Activated CD4-positive, alpha-beta memory T cell treated with anti-CD3 and anti-CD28 coated beads for 36 hours (primary cell): ENCODE data around the gene OS9. TPM values are rescaled to one million over a fixed set of nuclear protein-coding genes. Genes with fewer than 3 reads are reported as not detected.

Experiments used
- CTCF ChIA-PET: fragments of 350-600 bp; sonication (Branson Sonifier 250); formaldehyde crosslinking; loops from one replicate; lab custom pipeline; 2021; ENCODE audit warnings: antibody characterized with exemption, inconsistent platforms; lab: Charles Lee
- POLR2A ChIA-PET: fragments of 350-600 bp; sonication (Branson Sonifier 250); formaldehyde crosslinking; loops from one replicate; lab custom pipeline; 2021; ENCODE audit warnings: antibody characterized with exemption; lab: Charles Lee
- DNase-seq: peaks from one replicate; pipeline ENCODE4 v3.0.0-alpha.2; 2020
- H3K27ac Mint-ChIP-seq: one replicate; pipeline ENCODE4 v1.8.0; 2021; ENCODE audit warnings: mixed read lengths
- H3K27me3 Mint-ChIP-seq: one replicate; pipeline ENCODE4 v1.8.0; 2021; ENCODE audit warnings: mixed read lengths
- H3K36me3 Mint-ChIP-seq: one replicate; pipeline ENCODE4 v1.8.0; 2021; ENCODE audit warnings: mixed read lengths
- H3K4me1 Mint-ChIP-seq: one replicate; pipeline ENCODE4 v1.8.0; 2021; ENCODE audit warnings: low read depth, mixed read lengths
- H3K4me3 Mint-ChIP-seq: one replicate; pipeline ENCODE4 v1.8.0; 2021; ENCODE audit warnings: mild to moderate bottlenecking, mixed read lengths
- H3K9me3 Mint-ChIP-seq: one replicate; pipeline ENCODE4 v1.8.0; 2021; ENCODE audit warnings: mixed read lengths
- intact Hi-C: fragments of 100-400 bp; cut with micrococcal nuclease; formaldehyde crosslinking; loops from one replicate; pipeline ENCODE4 v1.15.1; 2023
- total RNA-seq, 2 experiments: library from RNA; stranded (reverse); gene quantifications; one replicate each; pipeline ENCODE4 v1.2.3, GENCODE V29; 2021

The OS9 gene
- total RNA-seq, 2 experiments from 2014 or later: 73.4 to 74.8 TPM

DNA sequence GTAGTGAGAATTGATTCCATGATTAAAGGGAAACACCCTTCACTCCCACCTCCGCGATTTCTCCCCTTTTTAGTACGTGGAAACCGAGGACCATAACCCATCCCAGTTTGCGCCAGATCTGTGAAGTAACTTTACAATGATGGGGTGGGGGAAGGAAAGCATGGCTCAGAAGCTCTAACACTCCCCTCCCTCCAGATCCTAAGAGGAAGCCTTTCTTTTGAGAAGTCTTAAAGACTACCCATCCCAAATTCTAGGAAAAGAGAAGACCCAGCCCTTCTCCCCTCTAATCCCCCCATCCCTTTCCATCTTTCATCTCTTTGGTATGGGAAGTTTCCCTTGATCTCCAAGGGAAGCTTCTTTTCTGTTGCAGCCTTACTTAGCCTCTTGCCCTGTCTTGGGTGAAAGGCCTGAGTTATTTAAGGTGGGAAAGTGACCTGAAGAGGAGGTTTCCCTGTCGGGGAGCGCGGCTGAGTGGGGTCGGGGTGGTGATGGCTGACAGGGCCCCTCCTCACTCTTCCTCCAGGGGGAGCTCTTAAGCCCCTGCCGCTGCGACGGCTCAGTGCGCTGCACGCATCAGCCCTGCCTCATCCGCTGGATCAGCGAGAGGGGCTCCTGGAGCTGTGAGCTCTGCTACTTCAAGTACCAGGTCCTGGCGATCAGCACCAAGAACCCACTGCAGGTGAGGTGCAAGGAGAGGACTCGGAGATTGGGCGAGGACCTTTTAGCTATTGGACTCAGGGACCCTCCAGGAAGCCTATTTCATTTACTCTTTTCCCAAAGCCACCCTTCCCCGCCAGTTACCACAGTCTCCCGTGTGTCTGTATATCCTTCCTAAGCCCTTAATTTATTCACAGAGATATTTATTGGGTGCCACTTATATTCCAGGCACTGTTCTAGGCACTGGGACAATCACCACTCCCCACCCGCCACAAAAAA is 62.7 kb downstream of the OS9 start:
- ChIA-PET POLR2A (interaction anchor here (1.2 to 1.9 kb wide), 5 partner anchors 8 to 27 kb away, joined by 3 to 6 read pairs (median 4); partner anchors contain the start of genes EEF1AKMT3 and METTL1), CTCF (interaction anchor here (0.6 to 2.6 kb wide), 30 partner anchors 10 to 1016 kb away, joined by 3 to 52 read pairs (median 5); partner anchors contain the start of genes AVIL, CYP27B1, EEF1AKMT3 and METTL1)
- Mint-ChIP-seq H3K9me3 (no peaks in the 10 kb centered on the region), H3K4me1 (peaks cover 46% of the 10 kb centered on the region), H3K4me3 (peak overlapping the region; percentile 79), H3K36me3 (peaks cover 26% of the 10 kb centered on the region), H3K27ac (peak overlapping the region; percentile 59), H3K27me3 (no peaks in the 10 kb centered on the region)
- DNase-seq: peak; percentile 80
- intact Hi-C loops: loop anchor here (1.0 to 10.0 kb wide), 3 partner anchors 9 to 682 kb away; partner anchors contain the start of gene NEMP1

DNA sequence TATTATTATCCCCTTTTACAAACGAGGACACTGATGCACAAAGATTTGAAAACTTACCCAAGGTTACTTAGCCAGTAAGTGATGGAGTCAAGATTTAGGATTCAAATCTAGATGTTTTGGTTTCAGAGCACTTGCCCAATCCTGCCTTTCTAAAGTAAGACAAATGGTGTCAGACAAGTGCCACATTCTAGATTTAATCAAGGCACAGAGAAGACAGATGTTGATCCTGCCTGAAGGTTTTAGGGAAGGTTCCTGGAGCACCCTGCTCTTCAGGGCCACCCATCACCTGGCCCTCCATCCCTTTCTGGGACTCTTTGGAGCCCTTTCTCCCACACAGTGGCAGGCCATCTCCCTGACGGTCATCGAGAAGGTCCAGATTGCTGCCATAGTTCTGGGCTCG is 63.8 kb downstream of the OS9 start:
- Mint-ChIP-seq H3K27ac (no peak overlapping the region), H3K4me1 (peaks cover 39% of the 10 kb centered on the region), H3K27me3 (no peaks in the 10 kb centered on the region), H3K9me3 (no peaks in the 10 kb centered on the region), H3K36me3 (peaks cover 19% of the 10 kb centered on the region), H3K4me3 (no peak overlapping the region)
- intact Hi-C loops: loop anchor here (10.0 kb wide), 1 partner anchor 683 kb away; the partner anchor contains the start of gene NEMP1
- POLR2A ChIA-PET: no interaction called here
- no peak for DNase-seq
- CTCF ChIA-PET: interaction anchor here (0.6 to 2.3 kb wide), 8 partner anchors 9 to 1017 kb away, joined by 3 to 52 read pairs (median 8); partner anchors contain the start of gene CYP27B1

DNA sequence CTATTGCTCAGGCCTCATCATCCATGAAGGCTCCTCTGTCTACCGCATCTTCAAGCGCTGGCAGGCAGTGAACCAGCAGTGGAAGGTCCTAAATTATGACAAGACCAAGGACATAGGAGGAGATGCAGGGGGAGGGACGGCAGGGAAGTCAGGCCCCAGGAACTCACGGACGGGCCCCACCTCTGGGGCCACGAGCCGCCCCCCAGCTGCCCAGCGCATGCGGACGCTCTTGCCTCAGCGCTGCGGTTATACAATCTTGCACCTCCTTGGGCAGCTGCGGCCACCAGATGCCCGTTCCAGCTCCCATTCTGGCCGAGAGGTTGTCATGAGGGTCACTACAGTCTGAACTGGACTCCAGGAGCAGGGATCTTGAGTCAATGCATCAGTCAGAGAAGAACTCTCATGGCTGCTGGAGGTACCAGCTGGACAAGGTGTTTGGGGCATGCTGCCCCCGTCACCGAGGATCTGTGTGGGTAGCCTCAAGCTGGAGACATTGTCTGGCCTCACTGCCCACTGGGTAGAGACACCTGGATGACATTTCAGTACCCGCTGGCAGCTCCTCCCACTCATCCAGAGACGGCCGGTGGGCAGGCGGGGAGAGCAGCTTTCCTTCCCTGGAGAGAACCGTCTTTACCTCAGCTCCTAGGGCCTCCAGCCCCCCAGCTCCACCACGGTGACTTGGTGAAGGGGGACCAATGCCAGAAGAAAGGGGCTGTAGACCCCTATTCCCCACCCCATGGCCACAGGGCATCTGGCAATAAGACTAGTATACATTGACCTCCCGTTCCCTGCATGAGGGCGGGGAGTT is 64.8 kb downstream of the OS9 start:
- ChIA-PET POLR2A (no interaction called here), CTCF (interaction anchor here (0.7 to 1.9 kb wide), 15 partner anchors 8 to 146 kb away, joined by 3 to 9 read pairs (median 5); partner anchors contain the start of genes EEF1AKMT3, METTL1, TSFM and TSPAN31)
- no peak overlapping the region for H3K4me3 Mint-ChIP-seq
- DNase-seq: no peak
- H3K27me3 Mint-ChIP-seq: no peaks in the 10 kb centered on the region
- no peaks in the 10 kb centered on the region for H3K9me3 Mint-ChIP-seq
- H3K36me3 Mint-ChIP-seq: peaks cover 26% of the 10 kb centered on the region
- no peak overlapping the region for H3K27ac Mint-ChIP-seq
- peaks cover 36% of the 10 kb centered on the region for H3K4me1 Mint-ChIP-seq
- intact Hi-C loops: loop anchor here (10.0 kb wide), 1 partner anchor 684 kb away; the partner anchor contains the start of gene NEMP1

DNA sequence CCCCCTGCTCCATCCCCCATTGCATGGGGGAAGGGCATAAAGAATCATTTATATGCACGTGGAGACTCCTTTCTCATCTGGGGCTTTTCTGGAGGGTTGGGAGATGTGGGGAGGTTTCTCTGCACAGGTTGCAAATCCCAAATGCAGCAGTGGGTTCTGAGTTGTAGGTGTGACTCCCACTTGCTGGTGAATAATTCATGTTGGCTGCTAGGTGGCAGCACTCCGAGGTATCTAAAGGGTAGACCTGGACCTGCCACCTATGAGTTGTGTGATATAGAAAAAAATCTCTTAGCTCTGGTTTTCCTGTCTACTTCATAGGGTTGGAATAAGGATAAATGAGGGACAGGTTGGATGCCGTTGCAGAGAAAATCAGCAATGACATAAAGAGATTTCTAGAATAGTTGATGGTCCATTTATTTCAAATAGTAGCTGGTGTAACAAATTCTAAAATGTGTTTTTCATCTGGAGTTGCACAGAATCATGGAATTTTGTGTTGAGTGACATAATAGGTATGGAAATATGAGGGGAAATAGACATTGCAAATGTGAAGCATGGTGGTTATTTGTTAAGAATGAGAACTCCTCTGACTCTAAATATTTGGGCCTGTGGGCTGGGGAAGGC is 65.5 kb downstream of the OS9 start:
- intact Hi-C loops: loop anchor here (10.0 kb wide), 1 partner anchor 685 kb away; the partner anchor contains the start of gene NEMP1
- Mint-ChIP-seq H3K36me3 (peaks cover 26% of the 10 kb centered on the region), H3K4me1 (peaks cover 34% of the 10 kb centered on the region), H3K9me3 (no peaks in the 10 kb centered on the region), H3K27ac (no peak overlapping the region), H3K27me3 (no peaks in the 10 kb centered on the region), H3K4me3 (no peak overlapping the region)
- CTCF ChIA-PET: interaction anchor here (0.7 to 1.9 kb wide), 17 partner anchors 8 to 146 kb away, joined by 3 to 9 read pairs (median 5); partner anchors contain the start of genes EEF1AKMT3, METTL1, TSFM and TSPAN31
- DNase-seq: peak; percentile 57
- POLR2A ChIA-PET: no interaction called here

DNA sequence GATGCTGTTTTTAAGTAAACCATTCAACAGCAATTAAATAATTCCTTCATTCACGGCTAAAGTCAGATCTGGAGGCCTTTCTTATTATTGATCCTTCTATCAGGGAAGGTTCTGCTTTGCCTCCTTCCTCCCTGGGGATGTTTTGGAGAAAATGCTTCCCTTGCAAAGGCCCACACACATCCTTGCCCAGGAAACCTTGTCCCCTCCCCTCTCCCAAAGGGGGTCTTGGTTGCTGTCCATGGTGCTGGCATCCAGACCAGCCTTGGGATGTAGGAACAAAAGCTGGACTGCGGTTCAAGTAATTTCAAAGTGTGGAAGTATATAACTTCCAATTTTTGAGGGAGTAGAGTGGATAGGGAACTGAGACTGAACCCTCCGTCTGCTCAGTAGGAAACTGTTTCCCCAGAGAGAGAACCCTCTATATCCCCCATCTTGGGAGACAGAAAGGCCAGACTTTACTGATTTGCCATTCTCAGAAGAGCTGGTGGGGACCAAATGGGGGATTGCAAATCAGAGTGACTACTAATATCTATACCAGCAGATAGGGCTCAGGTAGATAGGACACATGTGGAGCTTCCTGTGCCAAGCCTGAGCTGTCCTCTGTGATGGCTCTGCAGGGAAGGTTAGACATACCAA is 66.5 kb downstream of the OS9 start:
- CTCF ChIA-PET: interaction anchor here (0.6 to 1.4 kb wide), 7 partner anchors 12 to 1390 kb away, joined by 3 to 6 read pairs (median 4); partner anchors contain the start of gene EEF1AKMT3
- Mint-ChIP-seq H3K4me1 (peaks cover 33% of the 10 kb centered on the region), H3K9me3 (no peaks in the 10 kb centered on the region), H3K4me3 (no peak overlapping the region), H3K27me3 (no peaks in the 10 kb centered on the region), H3K27ac (no peak overlapping the region), H3K36me3 (peaks cover 26% of the 10 kb centered on the region)
- POLR2A ChIA-PET: no interaction called here
- DNase-seq: no peak
- intact Hi-C loops: no loop called here

DNA sequence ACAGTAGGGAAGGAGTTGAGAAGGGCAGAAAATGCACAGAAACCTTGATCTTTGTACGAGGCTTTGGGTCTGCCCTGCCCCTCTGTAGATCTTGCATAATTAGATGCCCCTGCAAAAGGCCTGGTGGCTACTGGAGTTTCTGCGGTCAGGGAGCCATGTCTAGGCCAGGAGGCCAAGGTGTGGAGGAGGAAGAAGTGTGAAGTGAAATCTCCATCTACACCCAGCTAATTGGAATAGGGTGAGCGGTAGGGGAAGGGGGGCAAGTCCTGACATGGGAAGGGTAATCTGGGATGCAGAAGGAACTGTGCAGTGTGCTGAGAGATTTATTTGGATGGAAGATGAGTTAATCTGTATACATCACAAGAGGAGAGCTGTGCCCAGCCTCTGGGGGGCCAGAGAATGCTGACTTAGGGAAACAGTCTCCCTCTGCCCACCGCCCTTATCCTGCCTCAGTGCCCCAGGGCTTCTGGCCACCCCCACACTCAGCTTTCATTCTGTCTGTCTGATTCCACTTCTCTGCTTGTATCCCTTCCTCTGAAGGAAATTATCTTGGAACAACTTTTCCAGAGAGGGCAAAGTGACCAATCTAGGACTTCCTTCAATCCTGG is 67.6 kb downstream of the OS9 start:
- Mint-ChIP-seq H3K4me3 (no peak overlapping the region), H3K27me3 (peaks cover 2% of the 10 kb centered on the region), H3K4me1 (peaks cover 38% of the 10 kb centered on the region), H3K27ac (no peak overlapping the region), H3K36me3 (peaks cover 26% of the 10 kb centered on the region), H3K9me3 (no peaks in the 10 kb centered on the region)
- POLR2A ChIA-PET: no interaction called here
- no peak for DNase-seq
- intact Hi-C loops: no loop called here
- CTCF ChIA-PET: interaction anchor here (1.2 to 1.4 kb wide), 3 partner anchors 11 to 144 kb away, joined by 3 read pairs; partner anchors contain the start of gene EEF1AKMT3

DNA sequence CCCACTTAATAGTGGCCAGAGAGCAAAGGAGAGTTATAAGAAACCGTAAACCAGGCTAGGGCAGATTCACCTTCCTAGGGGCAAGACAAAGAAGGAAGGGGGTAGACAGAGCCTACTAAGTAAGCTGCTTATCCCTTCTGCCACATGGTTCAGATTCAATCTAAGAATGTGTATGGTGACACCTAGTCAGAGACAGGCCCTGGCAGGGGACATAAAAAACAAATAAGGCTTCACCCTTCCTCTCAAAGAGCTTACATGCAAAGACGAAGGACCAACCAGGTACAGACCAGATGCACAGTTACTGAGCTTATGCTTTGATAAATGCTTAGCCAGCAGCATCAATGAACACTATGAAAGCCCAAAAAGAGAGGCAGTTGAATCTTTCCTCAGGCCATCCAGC is 68.5 kb downstream of the OS9 start:
- H3K4me3 Mint-ChIP-seq: no peak overlapping the region
- ChIA-PET POLR2A (no interaction called here), CTCF (interaction anchor here (0.6 kb wide), 1 partner anchor 84 kb away, joined by 3 read pairs; the partner anchor contains the start of gene CTDSP2)

DNA sequence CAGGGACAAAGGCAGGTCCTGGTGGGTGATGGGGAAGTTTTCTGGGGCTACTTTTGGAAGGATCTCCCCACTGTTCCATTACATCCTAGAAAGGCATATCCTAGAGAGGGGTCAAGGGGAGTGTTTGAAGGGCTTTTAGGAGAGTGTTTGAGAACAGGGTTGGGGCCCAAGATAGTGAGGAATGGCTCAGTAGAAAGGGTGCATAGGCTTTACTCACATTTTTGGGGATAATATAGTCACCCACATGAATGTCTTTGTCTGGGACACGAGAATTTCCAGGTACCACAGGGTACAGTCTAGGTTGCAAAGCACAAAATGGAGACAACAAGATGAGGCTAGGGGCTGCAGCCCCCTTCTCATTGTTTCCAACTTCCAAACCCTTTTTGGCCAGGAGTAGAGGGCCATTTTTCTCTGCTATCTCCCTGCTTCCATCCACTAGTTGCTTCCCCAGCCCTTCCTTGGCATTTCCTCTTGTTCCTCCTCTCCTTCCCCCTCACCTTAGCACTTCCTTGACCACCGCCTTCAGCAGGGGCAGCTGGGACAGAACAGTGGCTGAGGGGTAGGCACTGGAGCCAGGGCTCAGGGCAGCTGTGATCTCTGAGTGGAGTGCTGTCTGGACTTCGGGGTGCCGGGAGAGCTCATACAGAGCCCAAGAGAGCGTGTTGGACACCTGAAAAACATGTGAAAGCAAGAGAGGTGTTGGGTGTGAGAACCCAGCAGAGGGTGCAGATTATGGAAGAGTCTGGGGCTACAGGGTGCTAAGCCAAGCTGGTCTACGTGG is 70.1 kb downstream of the OS9 start:
- CTCF ChIA-PET: interaction anchor here (0.6 to 5.1 kb wide), 8 partner anchors 7 to 173 kb away, joined by 3 to 52 read pairs (median 4); partner anchors contain the start of genes CDK4, PIP4K2C and TSFM
- peaks cover 35% of the 10 kb centered on the region for H3K4me1 Mint-ChIP-seq
- intact Hi-C loops: loop anchor here (2.0 kb wide), 1 partner anchor 135 kb away; no protein-coding TSS in a partner anchor
- H3K27ac Mint-ChIP-seq: no peak overlapping the region
- peaks cover 2% of the 10 kb centered on the region for H3K27me3 Mint-ChIP-seq
- H3K9me3 Mint-ChIP-seq: no peaks in the 10 kb centered on the region
- H3K4me3 Mint-ChIP-seq: peak overlapping the region; percentile 86
- H3K36me3 Mint-ChIP-seq: peaks cover 27% of the 10 kb centered on the region
- DNase-seq: no peak
- POLR2A ChIA-PET: interaction anchor here (0.8 to 1.3 kb wide), 5 partner anchors 7 to 19 kb away, joined by 3 to 5 read pairs (median 4); partner anchors contain the start of genes EEF1AKMT3, MARCHF9, METTL1 and TSPAN31

More for the DNA sequence above, 68.5 kb downstream of the OS9 start:
- Mint-ChIP-seq H3K27me3 (peaks cover 2% of the 10 kb centered on the region), H3K36me3 (peaks cover 22% of the 10 kb centered on the region), H3K27ac (no peak overlapping the region), H3K9me3 (no peaks in the 10 kb centered on the region), H3K4me1 (peaks cover 38% of the 10 kb centered on the region)
- no peak for DNase-seq
- intact Hi-C loops: no loop called here

DNA sequence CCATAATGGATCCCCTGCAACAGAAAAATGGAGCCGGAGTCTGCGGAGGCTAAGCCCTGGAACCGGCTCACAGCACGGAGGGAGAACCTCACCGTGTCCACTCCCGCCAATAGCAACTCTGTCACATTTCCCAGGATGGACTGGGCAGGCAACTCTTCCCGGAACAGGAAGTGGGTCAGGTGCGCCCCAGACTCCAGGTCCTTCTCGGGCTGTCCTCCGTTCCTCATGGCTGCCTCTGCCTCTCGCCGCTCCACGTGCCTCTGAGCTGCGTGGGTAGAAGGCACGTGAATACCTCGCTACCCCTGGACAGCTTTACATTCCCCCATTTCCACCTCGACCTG is 70.7 kb downstream of the OS9 start:
- H3K4me3 Mint-ChIP-seq: peak overlapping the region; percentile 86
- no peaks in the 10 kb centered on the region for H3K9me3 Mint-ChIP-seq
- peaks cover 24% of the 10 kb centered on the region for H3K36me3 Mint-ChIP-seq
- intact Hi-C loops: loop anchor here (1.0 to 2.0 kb wide), 2 partner anchors 8 to 134 kb away; no protein-coding TSS in a partner anchor
- H3K27me3 Mint-ChIP-seq: peaks cover 2% of the 10 kb centered on the region
- peak; percentile 51 for DNase-seq
- H3K27ac Mint-ChIP-seq: peak overlapping the region; percentile 77
- peaks cover 31% of the 10 kb centered on the region for H3K4me1 Mint-ChIP-seq
- CTCF ChIA-PET: interaction anchor here (0.6 to 5.1 kb wide), 8 partner anchors 8 to 173 kb away, joined by 3 to 52 read pairs (median 4); partner anchors contain the start of genes CDK4, PIP4K2C and TSFM
- POLR2A ChIA-PET: interaction anchor here (0.8 to 1.3 kb wide), 4 partner anchors 8 to 20 kb away, joined by 3 to 5 read pairs (median 4); partner anchors contain the start of genes MARCHF9 and TSPAN31
